ENCODE data around the gene CSAD.
"Not testable (repeated sequence)": the region's sequence is repeated elsewhere in the genome, so short reads cannot be mapped to it uniquely, and the experiment has no call there.

CSAD gene

GRCh38 chr12:53217931-53218307 lies 37.2 kb upstream of the CSAD start:
- DNase-seq, result peak; percentile 22

- DNase-seq, result peak; percentile 79
These were observed 36.6 kb upstream of the CSAD start for GRCh38 chr12:53217051-53217930.

GRCh38 chr12:53215497-53215896 lies 34.8 kb upstream of the CSAD start:
- no peak for DNase-seq

- DNase-seq, result no peak
These were observed 34.1 kb upstream of the CSAD start for GRCh38 chr12:53214687-53215455.

- DNase-seq, result no peak
These were observed 33.5 kb upstream of the CSAD start for GRCh38 chr12:53214221-53214620.

- DNase-seq, result peak; percentile 79
These were observed 32.6 kb upstream of the CSAD start for GRCh38 chr12:53213348-53213747.

- no peak for DNase-seq
These were observed 32.2 kb upstream of the CSAD start for GRCh38 chr12:53212931-53213330.

- peak; percentile 39 for DNase-seq
These were observed 31.0 kb upstream of the CSAD start for GRCh38 chr12:53211476-53212381.

GRCh38 chr12:53210843-53211242 lies 30.1 kb upstream of the CSAD start:
- no peak for DNase-seq

- DNase-seq, result no peak
These were observed 28.2 kb upstream of the CSAD start for GRCh38 chr12:53208877-53209463.

GRCh38 chr12:53208435-53208834 lies 27.7 kb upstream of the CSAD start:
- no peak for DNase-seq

GRCh38 chr12:53207042-53207441 lies 26.3 kb upstream of the CSAD start, which contains the start of gene ITGB7:
ITGB7 (minus strand) TSS chr12:53207251; CDS start chr12:53200443, 6,808 bp downstream.
- peak; percentile 70 for DNase-seq

GRCh38 chr12:53205747-53206419 lies 25.2 kb upstream of the CSAD start:
- no peak for DNase-seq

- DNase-seq, result no peak
These were observed 23.6 kb upstream of the CSAD start for GRCh38 chr12:53204351-53204750.

- not testable (repeated sequence) for DNase-seq
These were observed 21.6 kb upstream of the CSAD start for GRCh38 chr12:53202316-53202715.

GRCh38 chr12:53201639-53202038 lies 20.9 kb upstream of the CSAD start:
- no peak for DNase-seq

- DNase-seq, result peak; percentile 71
These were observed 20.4 kb upstream of the CSAD start for GRCh38 chr12:53201177-53201541.

GRCh38 chr12:53200458-53201176 lies 19.9 kb upstream of the CSAD start:
- DNase-seq, result no peak

- DNase-seq, result no peak
These were observed 19.4 kb upstream of the CSAD start for GRCh38 chr12:53200107-53200457.

- DNase-seq, result no peak
These were observed 19.0 kb upstream of the CSAD start for GRCh38 chr12:53199700-53200099.

- DNase-seq, result no peak
These were observed 17.9 kb upstream of the CSAD start for GRCh38 chr12:53198486-53199110.
